GM18867 (cell line): ENCODE data around the gene ASTN2.
A peak's percentile ranks its signal among the peaks of the same experiment; 100 is the strongest.

ENCODE experiments used
- ATAC-seq: cut with Tn5 transposase; IDR thresholded peaks from one replicate; pipeline ENCODE4 v1.9.1; 2021; ENCODE audit warnings: mild to moderate bottlenecking, moderate library complexity; ENCODE audit not compliant: unreplicated experiment

ASTN2 gene

DNA sequence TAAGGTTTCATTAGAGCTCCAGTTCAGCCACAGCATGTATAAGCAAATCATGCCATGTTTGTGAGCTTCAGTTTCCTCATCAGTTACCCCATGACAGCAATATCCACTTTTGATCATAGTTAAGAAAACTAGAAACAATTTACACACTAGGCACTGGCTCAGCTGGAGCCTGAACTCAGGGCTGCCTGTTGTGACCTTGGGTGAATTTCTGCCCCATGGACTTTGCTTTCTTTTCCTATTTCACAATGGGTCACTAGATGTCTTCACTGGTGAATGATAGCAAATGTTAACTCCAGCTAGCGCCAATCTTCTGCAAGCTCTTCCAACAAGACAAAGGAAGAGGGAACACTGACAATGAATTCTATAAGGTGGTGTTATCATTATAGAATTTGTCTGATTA, 961.1 kb downstream of the ASTN2 start:
- no peak for ATAC-seq

GRCh38 chr9:116452634-116453033, 962.2 kb downstream of the ASTN2 start:
- ATAC-seq, result no peak

- ATAC-seq, result no peak
These were observed 962.6 kb downstream of the ASTN2 start for GRCh38 chr9:116452227-116452626.

GRCh38 chr9:116451500-116452115, 963.2 kb downstream of the ASTN2 start:
- no peak for ATAC-seq

DNA sequence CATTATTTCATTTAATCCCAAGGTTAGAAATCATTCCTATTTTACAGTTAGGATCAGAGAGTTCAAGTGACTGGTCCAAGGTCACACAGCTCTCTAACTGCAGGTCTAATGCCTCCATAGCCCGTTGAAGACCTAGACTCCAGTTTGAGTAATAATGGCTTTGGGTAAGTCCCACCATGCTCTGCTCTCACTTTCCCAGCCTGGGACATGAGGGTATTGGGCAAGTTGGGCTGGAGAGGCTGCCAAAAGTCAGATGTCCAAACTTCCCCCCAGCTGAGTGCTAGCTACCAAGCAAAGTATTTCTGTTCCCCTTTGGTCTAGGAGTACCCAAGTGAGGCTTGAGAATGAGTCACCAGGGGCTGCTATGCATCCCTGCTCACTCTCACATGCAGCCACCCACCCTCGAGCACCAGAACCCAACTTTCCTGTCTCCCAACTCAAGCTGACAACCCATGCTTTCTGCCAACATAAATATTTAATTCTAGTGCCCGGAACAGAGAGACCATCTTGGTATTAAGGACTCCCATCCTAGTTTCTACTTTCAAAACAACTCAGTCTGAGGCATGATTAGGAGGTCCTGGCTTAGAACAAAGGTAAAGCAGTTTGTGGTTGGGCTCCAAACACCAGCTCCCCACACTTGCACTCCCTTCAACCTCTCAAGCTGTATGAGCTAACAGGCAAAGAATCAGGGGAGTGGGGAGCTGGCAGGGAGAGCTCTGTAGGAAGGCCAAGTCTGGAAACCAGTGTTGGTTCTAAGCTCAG, 964.3 kb downstream of the ASTN2 start:
- ATAC-seq, result peak; percentile 87

DNA sequence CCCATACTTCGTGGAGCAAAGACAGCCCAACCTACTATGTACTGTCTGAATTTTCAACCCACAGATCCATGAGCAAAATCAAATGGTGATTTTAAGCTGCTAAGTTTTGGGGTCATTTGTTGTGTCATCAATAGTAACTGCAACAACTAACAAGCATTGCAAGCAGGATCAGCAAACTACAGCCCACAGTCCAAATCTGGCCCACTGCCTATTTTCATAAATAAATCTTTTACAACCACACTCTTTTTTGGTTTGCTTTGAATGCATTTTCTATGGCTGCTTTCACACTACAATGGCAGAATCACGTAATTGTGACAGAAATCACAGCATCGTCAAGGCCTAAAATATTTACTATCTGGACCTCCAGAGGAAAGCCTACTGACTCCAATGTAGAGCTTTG, 964.9 kb downstream of the ASTN2 start:
- ATAC-seq, result no peak

DNA sequence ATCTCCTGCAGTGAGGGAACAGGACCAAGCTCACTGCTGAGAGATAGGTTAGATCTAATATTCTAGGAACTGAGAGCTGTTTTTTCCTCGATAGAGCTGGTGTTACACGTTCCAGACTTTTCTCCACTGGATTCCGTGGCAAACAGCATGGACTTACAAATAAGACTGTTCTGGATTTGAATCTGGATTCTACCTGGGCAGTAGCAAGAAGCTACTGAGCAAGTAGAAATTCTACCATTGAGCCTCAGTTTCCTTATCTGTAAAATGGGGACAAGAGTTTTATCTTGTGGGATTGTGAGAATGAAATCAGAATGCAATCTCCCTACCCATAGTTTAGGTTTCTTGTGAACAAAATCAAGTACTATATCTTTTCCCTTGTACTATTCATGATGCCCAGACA, 966.4 kb downstream of the ASTN2 start:
- ATAC-seq, result no peak

GRCh38 chr9:116447934-116448333, 966.9 kb downstream of the ASTN2 start:
- ATAC-seq, result no peak

DNA sequence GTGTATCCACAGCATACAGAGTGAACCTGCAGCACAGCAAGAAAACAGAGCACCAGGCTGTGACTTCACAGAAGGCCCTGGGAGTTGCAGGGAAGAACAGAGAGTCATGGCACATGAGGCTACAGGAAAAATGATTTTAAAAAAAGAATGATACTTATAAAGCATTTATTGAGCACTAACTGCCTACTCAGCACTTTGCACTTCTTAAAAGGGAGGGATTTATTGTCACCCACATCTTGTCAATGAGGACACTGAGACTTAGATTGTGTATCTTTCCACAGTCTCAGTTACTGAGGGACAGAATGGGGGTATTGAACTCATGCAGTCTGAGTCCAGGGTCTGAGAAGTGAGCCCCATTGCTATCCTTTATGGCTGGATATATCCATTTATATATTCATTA, 972.3 kb downstream of the ASTN2 start:
- no peak for ATAC-seq

- ATAC-seq, result no peak
These were observed 977.2 kb downstream of the ASTN2 start for GRCh38 chr9:116437411-116438370.

DNA sequence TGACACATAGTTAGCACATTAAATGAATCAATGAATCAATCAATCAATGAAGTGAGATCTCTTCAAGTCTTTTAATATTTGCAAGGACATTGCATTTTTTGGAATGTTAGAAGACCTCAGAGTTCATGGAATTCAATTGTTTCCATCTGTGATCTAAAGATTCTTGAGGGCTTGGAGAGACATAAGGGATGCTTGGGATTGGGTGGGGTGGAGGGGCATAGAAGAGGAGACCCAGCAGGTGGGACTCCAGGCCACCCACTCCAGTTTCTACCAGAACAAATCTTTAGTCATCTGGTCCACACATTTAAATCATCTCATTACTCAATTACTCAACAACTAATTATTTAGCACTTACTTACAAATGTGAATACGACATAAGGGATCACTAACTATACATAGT, 978.7 kb downstream of the ASTN2 start:
- ATAC-seq, result no peak

DNA sequence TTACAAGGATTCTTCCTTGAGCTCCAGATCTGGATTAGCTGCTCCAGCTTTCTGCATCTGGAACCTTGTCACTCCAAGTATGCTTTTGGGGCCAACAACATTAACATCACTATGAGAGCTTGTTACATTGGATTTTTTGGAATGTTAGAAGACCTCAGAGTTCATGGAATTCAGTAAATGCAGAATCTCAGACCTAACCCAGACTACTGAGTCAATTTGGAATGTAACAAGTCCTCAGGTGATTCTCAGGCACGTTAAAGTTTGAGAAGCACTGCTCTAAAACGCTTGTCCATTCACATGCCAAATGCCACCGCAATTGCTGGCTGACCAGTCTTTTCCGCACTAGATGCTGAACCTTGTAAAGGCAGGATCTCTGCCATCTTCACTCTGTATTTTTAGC, 979.2 kb downstream of the ASTN2 start:
- no peak for ATAC-seq

DNA sequence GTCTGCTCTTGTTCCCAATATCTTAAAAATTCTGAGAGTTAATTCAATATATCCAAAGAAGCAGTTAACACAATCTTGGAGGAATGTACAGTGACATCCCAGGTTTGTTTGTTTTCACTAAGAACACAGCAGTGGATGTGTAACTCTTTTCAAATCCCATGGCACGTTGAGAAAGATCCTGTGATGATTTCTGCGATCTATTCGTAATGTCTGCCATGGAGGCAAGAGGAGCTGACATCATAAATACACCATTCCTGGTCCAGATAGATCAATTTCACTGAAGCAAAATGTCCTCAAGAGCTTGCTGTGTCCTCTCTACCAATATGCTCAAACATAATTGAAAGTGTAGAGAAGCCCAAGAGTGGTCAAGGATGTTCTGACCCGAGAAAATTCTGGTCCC, 980.5 kb downstream of the ASTN2 start:
- no peak for ATAC-seq

DNA sequence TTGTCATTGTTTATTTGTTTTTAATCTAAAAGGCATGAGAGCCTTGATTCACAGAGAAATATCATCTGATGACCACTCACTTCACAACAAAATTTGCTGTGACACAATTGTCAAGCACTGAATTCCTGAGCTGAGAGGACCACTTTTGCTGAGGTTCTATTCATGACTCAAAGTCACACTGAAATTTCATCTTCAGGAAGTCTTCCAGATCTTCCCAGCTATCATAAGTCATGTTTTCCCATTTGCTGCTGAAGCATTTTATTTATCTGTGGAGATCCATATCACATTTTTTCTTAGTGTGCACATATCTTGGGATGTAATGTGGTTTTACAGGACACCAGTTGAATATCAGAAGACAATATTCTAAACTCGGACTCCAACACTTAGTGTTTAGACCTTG, 982.8 kb downstream of the ASTN2 start:
- ATAC-seq, result no peak

GRCh38 chr9:116430849-116431248, 984.0 kb downstream of the ASTN2 start:
- no peak for ATAC-seq

GRCh38 chr9:116425244-116425643, 989.6 kb downstream of the ASTN2 start:
- no peak for ATAC-seq

GRCh38 chr9:116423149-116423548, 991.7 kb downstream of the ASTN2 start:
- no peak for ATAC-seq

DNA sequence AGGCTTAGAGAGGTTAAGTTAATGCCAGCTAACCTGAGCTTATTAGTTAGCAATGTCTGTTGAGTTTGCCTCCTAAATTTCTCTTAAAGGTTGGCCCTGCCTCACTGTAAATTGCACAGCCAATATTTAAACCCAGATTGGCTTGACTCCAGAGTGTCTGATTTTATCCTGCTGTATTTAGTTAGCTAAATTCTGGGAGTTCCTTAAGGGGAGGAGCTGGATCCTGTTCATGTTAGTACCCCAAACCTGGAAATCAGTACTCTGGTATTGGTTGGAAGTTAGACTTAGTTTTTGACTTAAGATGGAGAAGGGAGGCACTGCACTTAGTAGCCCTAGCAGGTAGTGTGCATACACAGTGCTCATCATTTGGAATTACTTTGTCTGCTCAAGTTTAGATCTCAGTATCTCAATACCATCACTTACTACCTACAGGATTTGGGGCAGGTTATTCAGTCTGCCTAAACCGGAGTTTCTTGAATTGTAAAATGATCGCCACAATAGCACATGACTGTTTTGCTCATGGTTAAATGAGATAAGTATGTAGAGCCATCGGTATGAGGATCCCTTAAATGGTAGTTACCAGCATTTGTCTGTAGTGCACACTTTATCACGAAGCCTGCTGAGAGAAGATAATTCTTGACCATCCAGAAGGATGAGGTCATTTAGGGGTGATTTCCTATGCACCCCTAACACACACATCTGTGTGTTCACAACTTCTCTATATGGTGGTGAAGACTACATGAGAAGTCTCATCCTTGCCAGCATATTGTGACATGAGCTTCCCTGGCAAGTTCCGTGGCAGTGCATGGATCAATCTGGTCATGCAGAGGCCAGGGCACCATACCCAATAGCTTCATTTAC, 992.5 kb downstream of the ASTN2 start:
- no peak for ATAC-seq

GRCh38 chr9:116420993-116421538, 993.8 kb downstream of the ASTN2 start:
- no peak for ATAC-seq

DNA sequence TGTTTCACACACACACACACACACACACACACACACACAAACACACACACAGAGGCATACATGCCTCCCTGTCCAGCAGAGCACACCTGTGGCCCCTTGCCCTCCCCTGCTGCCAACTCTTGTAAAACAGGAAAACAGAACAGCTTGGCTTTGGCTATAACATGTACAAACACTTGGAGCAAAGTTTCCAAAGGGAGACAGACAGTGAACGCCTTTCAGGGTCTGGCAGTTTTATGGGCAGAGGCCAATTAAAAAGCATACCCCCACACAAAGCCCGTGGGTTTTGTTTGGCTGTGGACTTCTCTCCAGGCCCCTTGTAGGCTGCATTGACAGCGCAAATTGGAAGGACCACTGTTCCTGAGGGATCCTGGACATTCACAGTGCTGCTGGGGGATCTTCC, 995.7 kb downstream of the ASTN2 start:
- no peak for ATAC-seq
